HG03175 (cell line): ENCODE measurements around the gene GP9.

Experiments
- ATAC-seq: cut with Tn5 transposase; IDR thresholded peaks from one replicate; pipeline ENCODE4 v1.9.1; 2021; ENCODE audit warnings: mild to moderate bottlenecking, moderate library complexity; ENCODE audit not compliant: unreplicated experiment

GP9 gene

GRCh38 chr3:129060276-129061022, at the start of gene GP9:
TSS of gene GP9 (plus strand) at chr3:129060779. CDS start at chr3:129061740, 961 bp downstream.
- no peak for ATAC-seq

GRCh38 chr3:129013491-129013891, 47.1 kb upstream of the GP9 start:
- no peak for ATAC-seq

- ATAC-seq = no peak
These were observed 46.4 kb upstream of the GP9 start for GRCh38 chr3:129014148-129014547.

DNA sequence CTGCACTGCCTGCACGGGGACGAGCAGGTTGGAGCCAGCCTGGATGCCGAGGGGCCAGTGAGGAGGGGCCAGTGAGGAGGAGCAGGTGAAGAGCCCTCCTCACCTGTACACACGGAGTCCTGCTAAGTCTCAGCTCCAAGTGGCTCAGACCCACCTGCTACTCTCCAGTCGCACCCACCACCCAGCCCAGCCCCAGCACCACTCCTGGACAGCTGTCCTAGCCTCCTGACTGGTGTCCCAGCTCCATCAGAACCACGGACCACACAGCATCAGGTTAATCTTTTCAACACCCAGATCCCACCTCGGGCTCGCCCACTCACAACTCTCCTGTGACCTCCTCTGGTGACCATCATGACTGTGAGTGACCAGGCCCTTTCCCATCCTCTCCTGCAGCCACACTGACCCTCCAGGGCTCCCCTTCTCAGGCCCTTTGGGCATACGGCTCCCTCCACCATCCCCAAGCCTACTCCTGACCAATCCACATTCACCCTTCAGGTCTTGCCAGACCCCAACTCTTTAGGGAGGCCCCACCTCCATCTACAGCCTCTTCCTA, 45.7 kb upstream of the GP9 start:
- no peak for ATAC-seq

- ATAC-seq = no peak
These were observed 45.0 kb upstream of the GP9 start for GRCh38 chr3:129015388-129016105.

- no peak for ATAC-seq
These were observed 44.2 kb upstream of the GP9 start for GRCh38 chr3:129016356-129016719.

DNA sequence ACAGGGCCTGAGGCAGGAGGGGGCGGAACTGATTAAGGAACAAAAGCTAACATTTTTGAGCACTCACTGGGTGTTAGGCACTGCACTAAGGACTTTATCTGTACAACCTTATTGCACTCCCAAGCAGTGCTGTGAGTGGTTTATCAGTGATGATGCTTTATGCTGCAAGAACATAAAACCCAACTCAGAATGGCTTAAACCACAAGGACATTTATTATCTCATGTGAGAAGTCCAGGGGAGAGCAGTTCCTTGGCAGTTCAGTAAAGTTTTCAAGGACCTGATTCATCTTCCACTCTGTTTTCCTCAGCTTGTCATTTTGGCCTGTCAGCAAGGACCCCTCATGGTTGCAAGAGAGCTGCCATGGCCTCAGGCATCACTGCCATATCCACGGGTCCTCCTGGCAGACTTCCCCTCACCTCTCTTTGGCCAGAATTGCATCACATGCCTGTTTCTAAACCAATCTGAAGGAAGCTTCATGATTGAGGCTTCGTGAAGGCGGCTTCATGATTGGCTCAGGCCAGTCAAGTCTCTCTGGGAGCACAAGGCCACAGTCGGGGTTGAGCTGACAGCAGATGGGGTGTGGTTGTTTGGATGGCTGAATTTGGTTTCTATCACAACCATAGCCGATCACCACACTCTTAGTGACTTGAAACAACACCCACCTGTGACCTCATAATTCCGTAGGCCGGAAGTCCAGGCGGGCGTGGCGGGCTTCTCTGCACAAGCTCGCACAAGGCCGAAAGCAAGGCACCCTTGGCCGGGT, 43.7 kb upstream of the GP9 start:
- ATAC-seq = peak; percentile 60

- no peak for ATAC-seq
These were observed 43.1 kb upstream of the GP9 start for GRCh38 chr3:129017484-129017899.

- ATAC-seq = no peak
These were observed 42.3 kb upstream of the GP9 start for GRCh38 chr3:129018271-129018670.

GRCh38 chr3:129018751-129019150, 41.8 kb upstream of the GP9 start:
- no peak for ATAC-seq

DNA sequence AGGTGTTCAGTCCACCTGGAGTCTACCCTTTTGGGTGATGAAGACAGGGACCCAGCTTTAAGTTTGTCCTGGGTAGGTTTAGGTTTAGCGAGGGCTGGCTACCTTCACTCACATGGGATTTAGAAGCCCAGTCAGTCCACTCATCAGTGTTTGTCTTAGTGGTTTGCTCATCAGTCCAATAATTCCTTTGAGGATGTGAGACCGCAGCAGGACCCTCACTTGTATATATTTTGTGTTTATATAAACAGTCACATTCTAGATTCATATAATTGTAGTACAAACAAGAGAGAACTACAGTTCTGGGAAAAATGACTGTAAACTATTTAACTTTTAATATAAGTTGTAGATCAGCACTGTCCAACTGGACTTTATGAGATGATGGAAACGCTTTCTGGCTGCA, 41.3 kb upstream of the GP9 start:
- ATAC-seq = no peak

GRCh38 chr3:129020691-129021090, 39.9 kb upstream of the GP9 start:
- ATAC-seq = no peak

- ATAC-seq = no peak
These were observed 39.4 kb upstream of the GP9 start for GRCh38 chr3:129021140-129021551.

DNA sequence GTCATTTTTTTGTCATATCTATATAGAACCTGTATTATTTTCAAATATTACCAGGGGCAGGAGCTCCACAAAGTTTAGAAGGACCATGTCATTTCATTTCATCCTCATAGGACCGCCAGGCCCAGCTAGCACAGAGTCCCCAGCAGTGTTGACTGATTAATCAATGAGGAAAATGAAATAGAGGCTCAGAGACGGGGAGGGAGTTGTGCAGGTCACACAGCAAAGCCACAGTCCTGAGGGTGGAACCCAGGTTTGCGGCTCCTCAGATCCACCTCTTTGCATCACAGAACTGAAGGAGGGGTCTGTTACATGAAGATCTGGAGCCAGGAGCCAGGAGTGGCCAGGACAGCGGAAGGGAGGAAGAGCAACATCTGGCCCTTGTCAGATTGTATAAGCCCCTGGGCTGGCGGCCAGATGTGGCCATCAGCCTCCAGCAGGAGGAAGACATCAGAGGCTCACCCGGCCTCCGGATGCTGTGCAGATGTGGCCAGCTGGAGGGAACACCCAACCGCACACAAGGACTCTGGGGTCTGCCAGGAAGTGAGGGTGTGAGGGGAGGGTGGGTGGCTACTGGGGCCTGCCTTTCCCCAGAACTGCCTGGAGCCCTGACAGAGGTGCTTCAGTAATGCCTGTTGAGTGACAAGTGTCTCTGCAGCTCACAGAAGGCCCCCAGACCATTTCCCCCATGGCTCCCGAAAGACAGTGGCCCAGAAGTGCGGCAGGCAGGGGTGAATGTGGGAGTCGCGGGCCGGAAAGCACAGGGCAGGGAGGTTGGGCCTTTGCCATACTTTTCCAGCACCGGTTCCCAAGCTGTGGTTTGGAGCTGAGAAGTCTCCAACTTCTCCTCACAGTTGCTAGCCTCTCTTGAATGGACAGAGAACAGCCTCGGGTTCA, 38.2 kb upstream of the GP9 start:
- no peak for ATAC-seq

DNA sequence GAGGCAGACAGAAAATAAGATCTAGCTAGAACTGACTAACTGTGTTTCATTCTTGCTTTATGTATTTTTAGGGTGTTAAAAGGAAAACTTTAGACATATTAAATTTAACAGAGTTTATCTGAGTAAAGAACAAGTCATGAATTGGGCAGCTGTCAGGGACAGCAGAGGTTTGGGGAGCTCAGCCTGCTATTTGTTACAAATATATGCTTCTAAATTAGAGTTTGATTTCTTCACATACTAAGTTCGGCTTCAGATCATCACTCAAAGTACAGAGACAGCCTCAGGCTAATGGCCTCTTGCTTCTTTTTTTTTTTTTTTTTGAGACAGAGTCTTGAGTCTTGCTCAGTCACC, 37.6 kb upstream of the GP9 start:
- ATAC-seq = no peak

GRCh38 chr3:129023909-129024308, 36.7 kb upstream of the GP9 start:
- no peak for ATAC-seq

- no peak for ATAC-seq
These were observed 35.5 kb upstream of the GP9 start for GRCh38 chr3:129025108-129025507.

DNA sequence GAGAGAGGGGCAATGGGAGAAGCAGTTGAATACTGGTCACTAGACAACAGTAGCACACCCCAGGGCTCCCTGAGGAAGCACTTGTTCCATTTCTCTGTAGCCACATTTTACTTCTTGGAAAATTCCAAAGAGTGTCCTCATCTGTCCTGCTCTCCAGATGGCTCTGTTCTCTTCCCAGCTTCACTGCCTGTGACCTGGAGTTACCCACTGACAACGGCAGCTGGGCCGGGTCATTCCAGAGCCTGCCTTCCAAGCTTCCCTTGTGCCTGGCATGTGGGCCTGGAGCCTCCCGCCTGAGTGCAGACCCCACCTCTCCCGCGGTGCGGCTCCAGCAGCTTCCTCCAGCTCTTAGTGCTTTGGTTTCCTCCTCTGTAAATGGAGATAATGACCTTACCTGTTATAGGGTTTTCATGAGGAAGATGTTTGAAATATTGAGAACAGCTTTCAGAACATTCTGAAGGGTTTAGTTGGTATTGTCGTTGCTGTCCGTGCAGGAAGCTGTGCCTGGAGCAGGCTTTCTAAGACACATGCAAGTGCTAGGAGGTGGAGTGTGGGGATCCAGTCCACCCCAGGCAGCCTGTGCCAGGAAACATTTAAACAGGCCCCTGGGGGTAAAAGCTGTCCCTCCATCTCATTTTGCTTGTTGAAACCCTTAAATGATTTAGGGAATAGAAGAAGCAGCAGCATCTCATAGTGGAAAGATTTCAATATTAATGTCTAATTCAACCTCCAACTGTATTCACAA, 34.7 kb upstream of the GP9 start:
- no peak for ATAC-seq

DNA sequence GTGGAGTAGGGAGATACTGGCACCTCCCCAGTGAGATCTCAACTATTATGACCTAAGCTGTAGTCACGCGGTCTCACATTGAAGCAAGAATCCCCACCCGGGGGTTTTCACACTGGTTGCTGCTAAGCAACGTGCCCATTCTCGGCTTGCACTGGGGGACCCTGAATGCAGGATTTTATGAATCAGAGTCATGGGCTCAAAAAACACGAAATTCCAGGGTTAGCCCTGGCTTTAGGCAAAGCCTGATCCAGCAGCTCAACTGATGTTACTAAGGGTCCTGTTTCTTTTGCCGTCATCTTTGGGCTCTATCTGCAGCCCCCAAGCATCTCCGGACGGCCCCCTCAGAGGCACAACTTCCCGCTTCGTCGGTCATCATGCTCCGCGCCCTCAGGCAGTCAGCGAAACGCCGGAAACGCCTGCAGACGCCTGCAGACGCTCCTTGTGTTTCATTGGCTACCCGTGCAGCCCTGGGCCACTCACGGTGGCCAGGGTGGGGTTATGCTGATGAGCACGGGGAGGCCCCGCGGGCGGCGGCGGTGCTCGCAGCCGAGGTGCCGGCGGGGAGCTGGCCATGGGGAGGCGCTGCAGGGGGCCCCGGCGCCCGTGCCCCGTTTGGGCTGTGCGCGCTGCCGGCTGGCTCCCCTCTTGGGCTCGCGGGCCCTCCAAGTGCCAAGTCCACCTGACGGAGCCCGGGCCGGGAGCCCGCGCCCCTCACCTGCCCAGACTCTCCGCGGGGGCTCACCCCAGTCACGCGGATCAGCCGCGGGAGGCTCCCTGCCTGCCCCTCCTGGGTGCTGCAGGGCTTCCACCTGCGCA, 33.6 kb upstream of the GP9 start:
- peak; percentile 99 for ATAC-seq
